A549 treated with CORT108297 at 1 μM for 4 hours (cell line): Measurements from ENCODE around the gene AUTS2. TPM values are rescaled to one million over a fixed set of nuclear protein-coding genes. Genes with fewer than 3 reads are reported as not detected.

Source experiments
- total RNA-seq: library from RNA; stranded (reverse); fragments of 200-300 nt; extraction: Qiagen RNA extraction; gene quantifications from 5 replicates; pipeline ENCODE4 v1.2.3, GENCODE V29; 2022

The AUTS2 gene
- 2.9 to 4.3 TPM (median 3.8 TPM) in 5 replicates for total RNA-seq

GRCh38 chr7:69598081-69598486 is at the start of gene AUTS2:
Gene AUTS2 (plus strand): TSS chr7:69598475. CDS start chr7:69599654, 1,179 bp downstream.

